ENCODE data around the gene LRRK2. TPM values are rescaled to one million over a fixed set of nuclear protein-coding genes. Genes with fewer than 3 reads are reported as not detected.

LRRK2 gene
- total and polyA plus RNA-seq, 2 experiments from 2014 or later: 0.24 TPM; not detected in 1

- DNase-seq (ENCODE audit: low spot score): no peak
- H3F3A ChIP-seq (replicated peaks; ENCODE audit: low read depth): no peaks in the 10 kb centered on the region
- H3K27me3 ChIP-seq (ENCODE audit: insufficient read depth): peaks cover 22% of the 10 kb centered on the region
- TF ChIP-seq STAT1 (IDR thresholded peaks at IDR 0.05; ENCODE audit: unreplicated experiment): no peak
- TF ChIP-seq EZH2 (IDR thresholded peaks at IDR 0.05; ENCODE audit: low read depth, unreplicated experiment): no peak
- TF ChIP-seq JUNB (IDR thresholded peaks at IDR 0.05; ENCODE audit: unreplicated experiment): no peak
- no peak for TF ChIP-seq NANOG (IDR thresholded peaks at IDR 0.05; ENCODE audit: borderline replicate concordance)
- no peak for TF ChIP-seq ZNF114 (CRISPR knock-in tag; IDR thresholded peaks at IDR 0.05)
- no peak for TF ChIP-seq ZNF331 (CRISPR knock-in tag; IDR thresholded peaks at IDR 0.05; ENCODE audit: low read depth)
- TF ChIP-seq ETS1 (IDR thresholded peaks at IDR 0.05): no peak
- TF ChIP-seq EZH2phosphoT487 (IDR thresholded peaks at IDR 0.05; ENCODE audit: unreplicated experiment): no peak
- TF ChIP-seq CREB1 (CRISPR knock-in tag; IDR thresholded peaks at IDR 0.05; ENCODE audit: low read depth): no peak
- H3K9me2 ChIP-seq (ENCODE audit: insufficient read depth): no peaks in the 10 kb centered on the region
- Mint-ChIP-seq H3K4me1 (peaks cover 8% of the 10 kb centered on the region; the same call in 2 of the 3 replicates), H3K4me3 (no peak overlapping the region), H3K27ac (no peak overlapping the region), H3K9me3 (no peaks in the 10 kb centered on the region; the same call in 2 of the 3 replicates), H3K27me3 (ENCODE audit: insufficient read depth, low read depth, poor library complexity) (peaks cover 11% of the 10 kb centered on the region), H3K36me3 (ENCODE audit: low read depth) (no peaks in the 10 kb centered on the region)
- H4K20me1 ChIP-seq (replicated peaks; ENCODE audit: insufficient read depth): no peaks in the 10 kb centered on the region
- H3K4me1 ChIP-seq (ENCODE audit: insufficient read depth): peaks cover 6% of the 10 kb centered on the region; the same call in 1 of the 2 replicates
- H3K36me3 ChIP-seq (ENCODE audit: insufficient read depth): no peaks in the 10 kb centered on the region
- H3K4me3 ChIP-seq: no peak overlapping the region
- H3K79me2 ChIP-seq (replicated peaks; ENCODE audit: insufficient read depth): no peaks in the 10 kb centered on the region
- no peak for ATAC-seq
- H3K27ac ChIP-seq (ENCODE audit: low read depth): no peak overlapping the region
- no peak overlapping the region for H2AFZ ChIP-seq
- no peak overlapping the region for H3K4me2 ChIP-seq
Observed at GRCh38 chr12:40229690-40230651, 5.2 kb downstream of the LRRK2 start.

- no peaks in the 10 kb centered on the region for H3K4me1 ChIP-seq (ENCODE audit: insufficient read depth)
- Mint-ChIP-seq H3K27ac (no peak overlapping the region), H3K4me3 (no peak overlapping the region), H3K27me3 (ENCODE audit: insufficient read depth, low read depth, poor library complexity) (peaks cover 2% of the 10 kb centered on the region), H3K9me3 (no peaks in the 10 kb centered on the region; the same call in 2 of the 3 replicates), H3K4me1 (no peaks in the 10 kb centered on the region), H3K36me3 (ENCODE audit: low read depth) (no peaks in the 10 kb centered on the region)
- H3K79me2 ChIP-seq (replicated peaks; ENCODE audit: insufficient read depth): no peaks in the 10 kb centered on the region
- no peaks in the 10 kb centered on the region for H3F3A ChIP-seq (replicated peaks; ENCODE audit: low read depth)
- H2AFZ ChIP-seq: no peak overlapping the region
- H4K20me1 ChIP-seq (replicated peaks; ENCODE audit: insufficient read depth): no peaks in the 10 kb centered on the region
- H3K9me2 ChIP-seq (ENCODE audit: insufficient read depth): 0 out of 2 replicates have a peak, but pooled peaks cover 4% of the 10 kb centered on the region
- no peaks in the 10 kb centered on the region for H3K36me3 ChIP-seq (ENCODE audit: insufficient read depth)
- H3K4me3 ChIP-seq: no peak overlapping the region
- no peak overlapping the region for H3K4me2 ChIP-seq
- no peak for DNase-seq (ENCODE audit: low spot score)
- no peak for ATAC-seq
- H3K27ac ChIP-seq (ENCODE audit: low read depth): no peak overlapping the region
- no peaks in the 10 kb centered on the region for H3K27me3 ChIP-seq (ENCODE audit: insufficient read depth)
- TF ChIP-seq EZH2phosphoT487 (IDR thresholded peaks at IDR 0.05; ENCODE audit: unreplicated experiment) (no peak), ETS1 (IDR thresholded peaks at IDR 0.05) (no peak), EZH2 (IDR thresholded peaks at IDR 0.05; ENCODE audit: low read depth, unreplicated experiment) (no peak), ZNF114 (CRISPR knock-in tag; IDR thresholded peaks at IDR 0.05) (no peak), ZNF462 (CRISPR knock-in tag; IDR thresholded peaks at IDR 0.05) (no peak), ZNF331 (CRISPR knock-in tag; IDR thresholded peaks at IDR 0.05; ENCODE audit: low read depth) (no peak), NANOG (IDR thresholded peaks at IDR 0.05; ENCODE audit: borderline replicate concordance) (no peak), JUNB (IDR thresholded peaks at IDR 0.05; ENCODE audit: unreplicated experiment) (no peak), STAT1 (IDR thresholded peaks at IDR 0.05; ENCODE audit: unreplicated experiment) (no peak), CREB1 (CRISPR knock-in tag; IDR thresholded peaks at IDR 0.05; ENCODE audit: low read depth) (no peak), POLR2AphosphoS5 (IDR thresholded peaks at IDR 0.05; ENCODE audit: low read depth) (no peak)
Observed at GRCh38 chr12:40232602-40233001, 7.8 kb downstream of the LRRK2 start.

Data from GM23338 (cell line).